ENCODE data around the gene NSMCE1.
"Not testable (repeated sequence)": the region's sequence is repeated elsewhere in the genome, so short reads cannot be mapped to it uniquely, and the experiment has no call there.

The NSMCE1 gene

DNA sequence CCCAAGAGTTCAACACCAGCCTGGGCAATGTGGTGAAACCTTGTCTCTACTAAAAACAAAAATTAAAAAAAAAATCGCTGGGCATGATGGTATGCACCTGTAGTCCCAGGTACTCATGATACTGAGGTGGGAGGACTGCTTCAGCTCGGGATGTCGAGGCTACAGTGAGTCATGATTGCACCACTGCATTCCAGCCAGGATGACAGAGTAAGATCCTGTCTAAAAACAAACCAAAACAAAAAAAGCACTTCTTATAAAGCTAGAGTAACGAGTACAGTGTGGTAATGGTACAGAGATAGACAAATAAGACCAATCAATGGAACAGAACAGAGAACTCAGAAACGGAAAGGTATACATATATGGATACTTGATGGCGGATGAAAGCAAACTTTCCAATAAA lies 4.4 kb downstream of the NSMCE1 start:
- Histone ChIP-seq H3K27ac (ENCODE audit: low read length) (no peak overlapping the region), H3K9me3 (ENCODE audit: control insufficient read depth, low read depth, low read length) (no peaks in the 10 kb centered on the region), H3K4me3 (ENCODE audit: low read length) (no peak overlapping the region), H3K27me3 (ENCODE audit: control insufficient read depth, insufficient read depth, low read length) (no peaks in the 10 kb centered on the region), H3K9ac (ENCODE audit: low read length) (no peak overlapping the region), H3K36me3 (ENCODE audit: control insufficient read depth, low read depth, low read length) (no peaks in the 10 kb centered on the region), H3K4me1 (ENCODE audit: control insufficient read depth, low read depth, low read length) (peaks cover 2% of the 10 kb centered on the region)

DNA sequence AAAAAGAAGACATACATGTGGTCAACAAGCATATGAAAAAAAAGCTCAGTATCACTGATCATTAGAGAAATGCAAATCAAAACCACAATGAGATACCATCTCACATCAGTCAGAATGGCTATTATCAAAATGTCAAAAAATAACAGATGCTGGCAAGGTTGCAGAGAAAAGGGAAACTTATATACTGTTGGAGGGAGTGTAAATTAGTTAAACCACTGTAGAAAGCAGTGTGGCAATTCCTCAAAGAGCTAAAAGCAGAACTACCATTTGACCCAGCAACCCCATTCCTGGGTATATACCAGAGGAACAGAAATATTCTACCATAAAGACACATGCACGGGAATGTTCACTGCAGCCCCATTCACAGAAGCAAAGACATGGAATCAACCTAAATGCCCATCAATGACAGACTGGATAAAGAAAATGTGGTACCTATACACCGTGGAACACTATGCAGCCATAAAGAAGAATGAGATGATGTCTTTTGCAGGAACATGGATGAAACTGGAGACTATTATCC lies 5.6 kb downstream of the NSMCE1 start:
- not testable (repeated sequence) for H3K36me3 ChIP-seq (ENCODE audit: control insufficient read depth, low read depth, low read length); H3K27me3 ChIP-seq (ENCODE audit: control insufficient read depth, insufficient read depth, low read length); H3K9me3 ChIP-seq (ENCODE audit: control insufficient read depth, low read depth, low read length); H3K4me3 ChIP-seq (ENCODE audit: low read length); H3K4me1 ChIP-seq (ENCODE audit: control insufficient read depth, low read depth, low read length); H3K27ac ChIP-seq (ENCODE audit: low read length); H3K9ac ChIP-seq (ENCODE audit: low read length)

DNA sequence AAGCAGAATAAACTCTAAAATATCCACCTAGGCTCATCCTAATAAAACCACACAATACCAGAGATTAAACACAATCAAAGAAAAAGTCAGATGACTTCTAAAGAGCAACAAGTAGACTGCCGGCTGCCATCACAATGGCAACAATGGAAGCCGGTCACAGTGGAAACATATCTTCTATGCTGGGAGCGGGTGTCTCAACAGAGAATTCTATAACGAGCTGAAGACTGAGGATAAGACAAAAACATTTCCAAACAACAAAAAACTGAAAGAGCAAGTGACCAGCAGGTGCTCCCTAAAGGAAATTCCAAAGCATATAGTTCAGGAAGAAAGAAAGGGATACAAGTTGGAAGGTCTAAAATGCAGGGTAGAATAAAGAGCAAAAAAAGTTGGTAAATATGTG lies 8.9 kb downstream of the NSMCE1 start:
- H3K27me3 ChIP-seq (ENCODE audit: control insufficient read depth, insufficient read depth, low read length) = no peaks in the 10 kb centered on the region
- no peaks in the 10 kb centered on the region for H3K36me3 ChIP-seq (ENCODE audit: control insufficient read depth, low read depth, low read length)
- H3K9ac ChIP-seq (ENCODE audit: low read length) = no peak overlapping the region
- H3K4me3 ChIP-seq (ENCODE audit: low read length) = no peak overlapping the region
- no peaks in the 10 kb centered on the region for H3K9me3 ChIP-seq (ENCODE audit: control insufficient read depth, low read depth, low read length)
- H3K4me1 ChIP-seq (ENCODE audit: control insufficient read depth, low read depth, low read length) = peaks cover 3% of the 10 kb centered on the region
- no peak overlapping the region for H3K27ac ChIP-seq (ENCODE audit: low read length)

DNA sequence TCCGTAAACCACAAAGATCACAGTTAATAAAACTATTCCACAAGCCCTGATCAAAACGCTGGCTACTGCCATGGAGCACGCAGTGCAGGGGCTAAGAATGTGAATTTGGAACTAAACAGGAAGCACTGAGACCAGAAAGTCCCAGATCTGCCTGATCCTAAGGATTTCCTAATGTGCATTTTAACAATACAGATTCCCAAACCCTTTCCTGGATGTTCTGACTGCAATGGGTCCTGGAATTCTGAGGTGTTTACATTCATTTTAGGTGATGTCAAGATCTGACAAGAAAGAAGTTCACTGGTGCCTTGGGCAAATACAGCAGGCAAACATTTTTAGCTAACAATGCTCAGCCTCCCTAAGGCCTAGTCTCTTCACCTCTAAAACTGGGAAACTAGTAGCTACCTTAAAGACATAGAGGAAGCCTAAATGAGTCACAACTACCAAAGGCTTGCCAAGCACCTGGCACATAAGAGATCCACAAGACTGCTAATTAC lies 10.3 kb downstream of the NSMCE1 start:
- H3K27me3 ChIP-seq (ENCODE audit: control insufficient read depth, insufficient read depth, low read length) = no peaks in the 10 kb centered on the region
- no peaks in the 10 kb centered on the region for H3K9me3 ChIP-seq (ENCODE audit: control insufficient read depth, low read depth, low read length)
- no peak overlapping the region for H3K9ac ChIP-seq (ENCODE audit: low read length)
- no peaks in the 10 kb centered on the region for H3K36me3 ChIP-seq (ENCODE audit: control insufficient read depth, low read depth, low read length)
- no peak overlapping the region for H3K4me3 ChIP-seq (ENCODE audit: low read length)
- peaks cover 3% of the 10 kb centered on the region for H3K4me1 ChIP-seq (ENCODE audit: control insufficient read depth, low read depth, low read length)
- no peak overlapping the region for H3K27ac ChIP-seq (ENCODE audit: low read length)

DNA sequence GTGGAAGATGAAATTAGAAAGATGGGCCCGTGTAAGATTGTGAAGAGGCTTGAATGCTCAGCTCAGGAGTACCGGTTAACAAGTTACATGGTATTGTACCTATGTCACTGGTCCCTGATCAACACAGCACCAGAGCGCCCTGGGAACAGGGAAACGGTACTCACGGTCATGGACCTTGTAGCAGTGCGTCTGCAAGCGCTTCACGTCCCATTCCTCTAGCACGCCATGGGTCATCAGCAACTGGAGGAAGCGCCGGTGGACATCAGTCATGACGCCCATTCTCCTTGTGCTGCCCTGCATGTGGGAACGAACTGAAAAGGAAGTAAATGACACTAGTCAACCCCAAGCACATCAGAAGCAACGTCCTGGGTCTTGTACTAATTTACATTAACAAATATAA lies 11.3 kb downstream of the NSMCE1 start:
- no peak overlapping the region for H3K9ac ChIP-seq (ENCODE audit: low read length)
- peaks cover 3% of the 10 kb centered on the region for H3K4me1 ChIP-seq (ENCODE audit: control insufficient read depth, low read depth, low read length)
- H3K36me3 ChIP-seq (ENCODE audit: control insufficient read depth, low read depth, low read length) = no peaks in the 10 kb centered on the region
- H3K9me3 ChIP-seq (ENCODE audit: control insufficient read depth, low read depth, low read length) = no peaks in the 10 kb centered on the region
- no peaks in the 10 kb centered on the region for H3K27me3 ChIP-seq (ENCODE audit: control insufficient read depth, insufficient read depth, low read length)
- no peak overlapping the region for H3K4me3 ChIP-seq (ENCODE audit: low read length)
- no peak overlapping the region for H3K27ac ChIP-seq (ENCODE audit: low read length)

DNA sequence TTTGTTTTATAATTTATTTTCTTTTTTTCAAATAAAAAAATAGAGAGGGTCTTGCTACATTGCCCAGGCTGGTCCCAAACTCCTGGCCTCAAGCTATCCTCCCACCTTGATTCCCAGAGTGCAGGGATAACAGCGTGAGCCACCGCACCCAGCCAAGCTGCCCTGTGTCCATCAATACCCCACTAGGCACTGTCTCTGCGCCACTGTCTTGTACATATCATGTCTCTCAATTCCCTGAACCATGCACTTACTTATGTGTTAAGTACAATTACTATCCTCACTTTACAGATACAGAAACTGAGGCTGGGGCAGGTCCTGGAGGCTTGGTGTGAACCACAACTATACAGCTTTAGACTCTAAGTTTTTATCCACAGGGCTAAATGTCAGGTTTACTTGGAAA lies 11.7 kb downstream of the NSMCE1 start:
- Histone ChIP-seq H3K4me3 (ENCODE audit: low read length) (no peak overlapping the region), H3K9me3 (ENCODE audit: control insufficient read depth, low read depth, low read length) (no peaks in the 10 kb centered on the region), H3K9ac (ENCODE audit: low read length) (no peak overlapping the region), H3K4me1 (ENCODE audit: control insufficient read depth, low read depth, low read length) (peaks cover 3% of the 10 kb centered on the region), H3K27ac (ENCODE audit: low read length) (no peak overlapping the region), H3K27me3 (ENCODE audit: control insufficient read depth, insufficient read depth, low read length) (no peaks in the 10 kb centered on the region), H3K36me3 (ENCODE audit: control insufficient read depth, low read depth, low read length) (no peaks in the 10 kb centered on the region)

DNA sequence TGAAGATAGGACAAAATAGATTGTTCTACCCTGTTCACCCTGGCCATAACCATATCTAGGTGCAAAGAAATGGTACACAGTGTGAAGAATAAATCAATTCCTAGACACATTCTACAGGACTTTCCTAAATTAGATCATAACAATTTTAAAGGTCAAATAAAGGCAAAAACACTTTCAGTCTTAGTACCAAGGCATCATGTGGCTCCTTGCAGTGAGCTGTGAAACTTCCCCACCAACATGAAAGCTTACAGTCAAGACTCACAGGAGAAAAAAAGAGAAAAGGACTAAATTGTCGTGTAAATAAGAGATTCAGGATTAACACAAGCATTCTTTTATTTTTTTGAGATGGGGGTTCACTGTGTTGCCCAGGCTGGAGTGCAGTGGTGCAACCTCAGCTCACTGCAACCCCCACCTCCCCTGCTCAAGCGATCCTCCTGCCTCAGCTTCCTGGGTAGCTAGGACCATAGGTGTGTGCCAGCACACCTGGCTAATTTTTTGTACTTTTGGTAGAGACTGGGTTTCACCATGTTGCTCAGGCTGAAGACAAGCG lies 14.2 kb downstream of the NSMCE1 start:
- no peaks in the 10 kb centered on the region for H3K36me3 ChIP-seq (ENCODE audit: control insufficient read depth, low read depth, low read length)
- no peaks in the 10 kb centered on the region for H3K9me3 ChIP-seq (ENCODE audit: control insufficient read depth, low read depth, low read length)
- H3K27me3 ChIP-seq (ENCODE audit: control insufficient read depth, insufficient read depth, low read length) = no peaks in the 10 kb centered on the region
- H3K27ac ChIP-seq (ENCODE audit: low read length) = no peak overlapping the region
- H3K4me3 ChIP-seq (ENCODE audit: low read length) = no peak overlapping the region
- H3K4me1 ChIP-seq (ENCODE audit: control insufficient read depth, low read depth, low read length) = peaks cover 3% of the 10 kb centered on the region
- H3K9ac ChIP-seq (ENCODE audit: low read length) = no peak overlapping the region

DNA sequence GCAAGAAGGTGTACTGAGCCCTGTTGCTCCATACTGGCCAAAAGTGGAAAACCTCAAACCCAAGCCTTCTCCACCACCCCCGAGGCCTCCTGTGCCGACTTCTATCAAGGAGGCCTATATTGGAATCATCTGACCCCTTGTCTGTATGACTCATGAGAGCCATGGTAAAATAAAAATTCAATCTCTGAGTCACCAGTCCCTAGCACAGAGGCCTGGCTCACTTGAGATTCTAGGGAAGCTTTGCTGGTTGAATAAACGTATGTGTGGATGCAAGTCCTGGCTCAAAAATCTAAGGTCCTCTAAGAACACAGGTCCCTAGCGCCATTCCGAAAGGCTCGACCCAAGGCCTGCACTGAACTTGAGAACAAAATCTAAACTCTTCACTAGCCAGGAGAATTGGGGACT lies 15.0 kb downstream of the NSMCE1 start:
- H3K27ac ChIP-seq (ENCODE audit: low read length) = no peak overlapping the region
- H3K4me1 ChIP-seq (ENCODE audit: control insufficient read depth, low read depth, low read length) = no peaks in the 10 kb centered on the region

DNA sequence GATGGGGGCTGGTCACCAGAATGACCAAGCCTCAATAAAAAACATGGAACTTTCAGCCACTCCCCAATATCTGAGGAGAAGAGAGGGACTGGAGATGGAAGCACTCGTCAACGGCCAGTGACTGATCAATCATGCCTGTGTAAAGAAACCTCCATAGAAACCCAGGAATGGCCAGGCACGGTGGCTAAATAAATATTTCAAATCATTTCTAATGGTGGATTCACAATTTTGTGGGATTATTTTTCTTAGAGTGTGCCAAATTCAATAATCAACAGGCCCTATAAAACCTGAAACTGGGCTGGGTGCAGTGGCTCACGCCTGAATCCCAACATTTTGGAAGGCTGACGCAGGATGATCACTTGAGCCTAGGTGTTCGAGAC lies 16.4 kb downstream of the NSMCE1 start:
- no peaks in the 10 kb centered on the region for H3K4me1 ChIP-seq (ENCODE audit: control insufficient read depth, low read depth, low read length)
- no peak overlapping the region for H3K4me3 ChIP-seq (ENCODE audit: low read length)
- H3K27ac ChIP-seq (ENCODE audit: low read length) = no peak overlapping the region
- no peak overlapping the region for H3K9ac ChIP-seq (ENCODE audit: low read length)
- no peaks in the 10 kb centered on the region for H3K36me3 ChIP-seq (ENCODE audit: control insufficient read depth, low read depth, low read length)
- H3K9me3 ChIP-seq (ENCODE audit: control insufficient read depth, low read depth, low read length) = no peaks in the 10 kb centered on the region
- no peaks in the 10 kb centered on the region for H3K27me3 ChIP-seq (ENCODE audit: control insufficient read depth, insufficient read depth, low read length)

More for the DNA sequence above, 15.0 kb downstream of the NSMCE1 start:
- H3K27me3 ChIP-seq (ENCODE audit: control insufficient read depth, insufficient read depth, low read length) = no peaks in the 10 kb centered on the region
- no peak overlapping the region for H3K4me3 ChIP-seq (ENCODE audit: low read length)
- no peak overlapping the region for H3K9ac ChIP-seq (ENCODE audit: low read length)
- no peaks in the 10 kb centered on the region for H3K36me3 ChIP-seq (ENCODE audit: control insufficient read depth, low read depth, low read length)
- H3K9me3 ChIP-seq (ENCODE audit: control insufficient read depth, low read depth, low read length) = no peaks in the 10 kb centered on the region

DNA sequence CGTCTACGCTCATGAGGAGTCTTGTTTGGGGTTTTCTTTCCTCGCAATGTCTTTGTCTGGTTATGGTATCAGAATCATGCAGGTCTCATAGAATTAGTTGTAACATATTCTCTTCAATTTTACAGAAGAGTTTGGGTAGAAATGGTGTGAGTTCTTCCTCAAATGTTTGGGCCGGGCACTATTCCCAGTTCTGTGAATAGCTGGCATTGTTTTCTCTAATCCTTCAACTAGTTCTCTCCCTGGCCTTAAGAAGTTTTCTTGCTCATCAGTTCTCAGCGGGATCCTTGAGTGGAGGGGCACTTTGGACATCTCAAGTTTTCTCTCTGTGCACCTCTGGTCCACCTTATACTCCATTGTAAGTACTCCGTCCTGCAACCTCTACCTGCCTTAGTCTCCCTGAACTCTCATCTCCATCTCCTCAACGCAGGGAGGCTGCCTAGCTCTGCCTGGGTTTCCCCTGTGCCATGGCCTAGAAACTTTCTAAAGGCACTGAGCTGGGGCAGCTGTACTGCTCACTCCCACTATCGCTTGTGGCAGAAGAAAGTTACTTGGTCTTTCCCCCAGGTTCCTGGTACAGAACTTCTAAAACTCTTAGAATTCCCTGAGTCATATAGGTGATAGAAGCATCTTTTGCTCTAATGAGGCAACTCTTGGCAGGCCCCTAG lies 16.9 kb downstream of the NSMCE1 start:
- H3K27me3 ChIP-seq (ENCODE audit: control insufficient read depth, insufficient read depth, low read length) = no peaks in the 10 kb centered on the region
- H3K4me3 ChIP-seq (ENCODE audit: low read length) = no peak overlapping the region
- H3K9ac ChIP-seq (ENCODE audit: low read length) = no peak overlapping the region
- no peak overlapping the region for H3K27ac ChIP-seq (ENCODE audit: low read length)
- no peaks in the 10 kb centered on the region for H3K9me3 ChIP-seq (ENCODE audit: control insufficient read depth, low read depth, low read length)
- no peaks in the 10 kb centered on the region for H3K4me1 ChIP-seq (ENCODE audit: control insufficient read depth, low read depth, low read length)
- H3K36me3 ChIP-seq (ENCODE audit: control insufficient read depth, low read depth, low read length) = no peaks in the 10 kb centered on the region

DNA sequence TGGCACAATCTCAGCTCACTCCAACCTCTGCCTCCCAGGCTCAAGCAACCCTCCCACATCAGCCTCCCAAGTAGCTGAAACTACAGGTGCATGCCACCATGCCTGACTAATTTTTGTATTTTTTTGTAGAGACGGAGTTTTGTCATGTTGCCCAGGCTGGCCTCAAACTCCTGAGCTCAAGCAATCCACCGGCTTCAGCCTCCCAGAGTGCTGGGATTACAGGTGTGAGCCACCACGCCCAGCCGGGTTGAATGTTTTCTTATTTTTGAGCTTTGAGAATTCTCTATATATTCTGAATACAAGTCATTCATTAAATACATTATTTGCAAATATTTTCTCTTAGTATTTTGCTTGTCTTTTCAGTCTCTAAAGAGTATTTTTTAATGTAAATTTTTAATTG lies 19.7 kb downstream of the NSMCE1 start:
- not testable (repeated sequence) for H3K36me3 ChIP-seq (ENCODE audit: control insufficient read depth, low read depth, low read length); H3K27ac ChIP-seq (ENCODE audit: low read length); H3K4me3 ChIP-seq (ENCODE audit: low read length); H3K9ac ChIP-seq (ENCODE audit: low read length); H3K4me1 ChIP-seq (ENCODE audit: control insufficient read depth, low read depth, low read length); H3K27me3 ChIP-seq (ENCODE audit: control insufficient read depth, insufficient read depth, low read length); H3K9me3 ChIP-seq (ENCODE audit: control insufficient read depth, low read depth, low read length)

DNA sequence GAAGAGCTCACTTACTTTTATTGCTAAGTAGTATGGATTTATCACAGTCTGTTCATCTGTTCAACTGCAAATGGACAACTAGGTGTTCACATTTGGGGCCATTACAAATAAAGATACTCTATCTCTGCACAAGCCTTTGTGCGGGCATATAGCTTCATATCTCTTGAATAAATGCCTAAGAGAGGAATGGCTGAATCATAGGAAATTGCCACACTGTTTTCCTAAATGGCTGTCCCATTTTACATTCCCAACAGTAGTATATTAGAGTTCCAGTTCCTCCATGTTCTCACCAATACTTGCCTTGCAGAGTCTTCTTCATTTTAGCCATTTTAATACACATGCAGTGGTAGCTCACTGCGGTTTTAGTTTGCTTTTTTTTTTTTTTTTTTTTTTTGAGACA lies 20.5 kb downstream of the NSMCE1 start:
- H3K9ac ChIP-seq (ENCODE audit: low read length) = no peak overlapping the region
- no peak overlapping the region for H3K27ac ChIP-seq (ENCODE audit: low read length)
- H3K4me3 ChIP-seq (ENCODE audit: low read length) = no peak overlapping the region
- H3K4me1 ChIP-seq (ENCODE audit: control insufficient read depth, low read depth, low read length) = peaks cover 4% of the 10 kb centered on the region
- H3K36me3 ChIP-seq (ENCODE audit: control insufficient read depth, low read depth, low read length) = no peaks in the 10 kb centered on the region
- H3K9me3 ChIP-seq (ENCODE audit: control insufficient read depth, low read depth, low read length) = no peaks in the 10 kb centered on the region
- H3K27me3 ChIP-seq (ENCODE audit: control insufficient read depth, insufficient read depth, low read length) = no peaks in the 10 kb centered on the region
